ENCODE data around the gene GINS2. TPM values are rescaled to one million over a fixed set of nuclear protein-coding genes. Genes with fewer than 3 reads are reported as not detected.
A peak's percentile ranks its signal among the peaks of the same experiment; 100 is the strongest.

The GINS2 gene
- total RNA-seq, 6 experiments from 2014 or later = 11.8 to 24.6 (median 21.0) TPM

- Mint-ChIP-seq H3K27ac (no peak overlapping the region; the same call in 1 of the 2 replicates), H3K27me3 (ENCODE audit: insufficient read depth) (peaks cover 14% of the 10 kb centered on the region), H3K4me3 (no peak overlapping the region), H3K36me3 (ENCODE audit: low read depth) (no peaks in the 10 kb centered on the region), H3K9me3 (no peaks in the 10 kb centered on the region), H3K4me1 (ENCODE audit: low read depth) (no peaks in the 10 kb centered on the region)
- no peak for DNase-seq
- TF ChIP-seq CTCF (IDR thresholded peaks at IDR 0.05) = no peak
These were observed 7.5 kb downstream of the GINS2 start for GRCh38 chr16:85681255-85681654.

DNA sequence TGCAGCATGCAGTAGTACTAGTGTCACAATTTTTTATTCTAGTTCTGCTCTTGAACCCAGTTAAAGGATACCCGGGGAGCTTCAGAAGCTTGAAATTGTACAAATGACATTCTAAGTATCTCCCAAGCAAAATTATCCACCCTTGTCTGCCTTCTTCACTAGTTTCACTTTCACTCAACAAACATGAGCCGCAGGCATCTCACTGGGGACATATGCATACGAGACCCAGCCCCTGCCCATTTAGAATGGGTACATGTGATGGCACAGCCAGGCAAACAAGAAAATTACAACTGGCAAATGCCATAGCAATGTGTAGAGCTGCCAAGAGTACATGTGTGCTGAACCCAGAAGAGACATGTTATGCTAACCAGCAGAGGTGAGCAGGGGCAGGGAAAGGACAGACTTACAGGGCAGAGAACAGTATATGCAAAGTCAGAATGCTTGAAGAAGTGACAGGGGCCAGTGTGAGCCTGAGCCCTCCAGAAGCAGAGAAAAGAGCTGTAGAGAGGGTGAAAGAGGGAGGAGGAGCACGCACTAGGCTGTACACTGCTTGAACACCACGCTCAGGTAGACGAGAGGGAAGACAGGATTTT, 8.3 kb downstream of the GINS2 start:
- Mint-ChIP-seq H3K4me1 (ENCODE audit: low read depth) (peaks cover under 1% of the 10 kb centered on the region; the same call in 1 of the 2 replicates), H3K27me3 (ENCODE audit: insufficient read depth) (peaks cover 14% of the 10 kb centered on the region), H3K36me3 (ENCODE audit: low read depth) (no peaks in the 10 kb centered on the region; the same call in 1 of the 2 replicates), H3K9me3 (no peaks in the 10 kb centered on the region), H3K4me3 (no peak overlapping the region; the same call in 1 of the 2 replicates), H3K27ac (no peak overlapping the region)
- DNase-seq = no peak
- no peak for TF ChIP-seq CTCF (IDR thresholded peaks at IDR 0.05)

DNA sequence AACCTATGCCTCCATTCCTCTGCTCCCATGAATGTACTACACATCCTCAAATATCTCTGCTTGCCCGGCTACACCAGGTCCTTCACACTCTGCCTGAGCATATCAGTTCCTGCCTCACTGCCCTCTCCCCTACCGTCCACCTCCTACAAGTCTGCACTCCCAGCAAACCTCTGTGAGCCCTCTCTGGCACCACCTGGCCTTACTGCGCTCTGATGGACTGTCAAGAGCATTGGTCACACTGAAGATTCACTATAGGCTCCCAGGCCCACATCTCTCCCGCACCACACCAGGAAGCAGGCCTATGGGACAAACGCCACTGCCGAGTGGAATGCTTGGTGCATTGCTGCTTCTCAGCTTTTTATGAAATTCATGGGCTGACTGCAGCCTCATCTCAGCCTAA, 8.9 kb downstream of the GINS2 start:
- Mint-ChIP-seq H3K27ac (peak overlapping the region; percentile 8; the same call in 1 of the 2 replicates), H3K27me3 (ENCODE audit: insufficient read depth) (peaks cover 14% of the 10 kb centered on the region), H3K4me1 (ENCODE audit: low read depth) (peaks cover 6% of the 10 kb centered on the region; the same call in 1 of the 2 replicates), H3K9me3 (no peaks in the 10 kb centered on the region), H3K36me3 (ENCODE audit: low read depth) (peaks cover 6% of the 10 kb centered on the region), H3K4me3 (no peak overlapping the region)
- DNase-seq = no peak
- TF ChIP-seq CTCF (IDR thresholded peaks at IDR 0.05) = no peak

GRCh38 chr16:85678821-85679220, 9.9 kb downstream of the GINS2 start:
- TF ChIP-seq CTCF (IDR thresholded peaks at IDR 0.05) = no peak
- Mint-ChIP-seq H3K4me3 (no peak overlapping the region), H3K36me3 (ENCODE audit: low read depth) (peaks cover 9% of the 10 kb centered on the region), H3K27me3 (ENCODE audit: insufficient read depth) (peaks cover 14% of the 10 kb centered on the region), H3K27ac (no peak overlapping the region), H3K4me1 (ENCODE audit: low read depth) (peaks cover 17% of the 10 kb centered on the region), H3K9me3 (no peaks in the 10 kb centered on the region; the same call in 1 of the 2 replicates)
- no peak for DNase-seq

DNA sequence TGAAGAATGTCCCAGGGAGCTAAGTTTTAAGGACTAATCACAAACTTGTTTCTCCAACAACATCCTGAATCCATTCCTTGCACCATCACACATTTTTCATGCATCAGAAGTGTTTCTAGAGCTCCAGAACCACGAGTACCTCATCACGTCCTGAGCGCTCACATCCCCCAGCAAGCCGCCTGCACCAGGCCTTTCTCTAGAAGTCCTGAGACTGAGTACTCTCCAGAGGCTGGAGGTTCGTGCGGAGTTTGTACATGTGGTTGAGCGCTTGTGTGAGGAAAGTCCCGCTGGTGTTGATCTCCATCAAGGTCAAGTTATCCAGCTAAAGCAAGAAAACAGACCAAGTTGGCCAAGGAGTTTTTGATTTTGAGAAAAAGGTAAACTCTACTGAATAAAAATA, 10.7 kb downstream of the GINS2 start:
- Mint-ChIP-seq H3K27ac (no peak overlapping the region; the same call in 1 of the 2 replicates), H3K9me3 (no peaks in the 10 kb centered on the region; the same call in 1 of the 2 replicates), H3K27me3 (ENCODE audit: insufficient read depth) (peaks cover 14% of the 10 kb centered on the region), H3K36me3 (ENCODE audit: low read depth) (peaks cover 9% of the 10 kb centered on the region), H3K4me1 (ENCODE audit: low read depth) (peaks cover 23% of the 10 kb centered on the region), H3K4me3 (no peak overlapping the region)
- no peak for TF ChIP-seq CTCF (IDR thresholded peaks at IDR 0.05)
- DNase-seq = no peak
